HG03135 (cell line): ENCODE measurements around the gene C6orf15.

ENCODE experiments used
- ATAC-seq: cut with Tn5 transposase; IDR thresholded peaks from one replicate; pipeline ENCODE4 v1.9.1; 2021; ENCODE audit warnings: mild to moderate bottlenecking, moderate library complexity; ENCODE audit not compliant: unreplicated experiment

Gene C6orf15

GRCh38 chr6:31112478-31112877, at the start of gene C6orf15:
Gene C6orf15, minus strand, starts transcription at chr6:31112575. Its CDS starts 20 bp downstream, at chr6:31112555.
- no peak for ATAC-seq

- no peak for ATAC-seq
Observed at GRCh38 chr6:31161216-31162126, 49.1 kb upstream of the C6orf15 start.

GRCh38 chr6:31158863-31159855, 46.8 kb upstream of the C6orf15 start:
- peak; percentile 9 for ATAC-seq

- peak; percentile 74 for ATAC-seq
Observed at GRCh38 chr6:31158140-31158862, 45.9 kb upstream of the C6orf15 start, which contains the start of gene TCF19. Gene TCF19, plus strand, starts transcription at chr6:31158589. Its CDS starts 881 bp downstream, at chr6:31159470.

GRCh38 chr6:31157513-31158139, 45.3 kb upstream of the C6orf15 start, which contains the start of gene CCHCR1:
Gene CCHCR1, minus strand, starts transcription at chr6:31157802. Its CDS starts 202 bp downstream, at chr6:31157600.
- no peak for ATAC-seq

- no peak for ATAC-seq
Observed at GRCh38 chr6:31156641-31157040, 44.3 kb upstream of the C6orf15 start.

GRCh38 chr6:31154436-31154835, 42.1 kb upstream of the C6orf15 start:
- ATAC-seq, result no peak

GRCh38 chr6:31152781-31153180, 40.4 kb upstream of the C6orf15 start:
- ATAC-seq, result no peak

GRCh38 chr6:31149827-31150447, 37.6 kb upstream of the C6orf15 start:
- no peak for ATAC-seq

GRCh38 chr6:31145386-31145785, 33.0 kb upstream of the C6orf15 start:
- ATAC-seq, result no peak

- no peak for ATAC-seq
Observed at GRCh38 chr6:31144970-31145340, 32.6 kb upstream of the C6orf15 start.

GRCh38 chr6:31144296-31144969, 32.1 kb upstream of the C6orf15 start:
- no peak for ATAC-seq

- ATAC-seq, result no peak
Observed at GRCh38 chr6:31143148-31143547, 30.8 kb upstream of the C6orf15 start.

GRCh38 chr6:31142361-31142761, 30.0 kb upstream of the C6orf15 start:
- no peak for ATAC-seq

GRCh38 chr6:31140643-31141042, 28.3 kb upstream of the C6orf15 start:
- no peak for ATAC-seq

GRCh38 chr6:31139599-31139998, 27.2 kb upstream of the C6orf15 start:
- no peak for ATAC-seq

GRCh38 chr6:31138982-31139381, 26.6 kb upstream of the C6orf15 start, which contains the start of gene PSORS1C2:
Gene PSORS1C2, minus strand, starts transcription at chr6:31139066. Its CDS starts 40 bp downstream, at chr6:31139026.
- no peak for ATAC-seq

- no peak for ATAC-seq
Observed at GRCh38 chr6:31135710-31136109, 23.3 kb upstream of the C6orf15 start.

- no peak for ATAC-seq
Observed at GRCh38 chr6:31132806-31133205, 20.4 kb upstream of the C6orf15 start.
